ENCODE measurements around the gene ATXN1.

Gene ATXN1

GRCh38 chr6:16305788-16306187 lies 455.5 kb downstream of the ATXN1 start:
- DNase-seq (ENCODE audit: low read depth) = no peak

- DNase-seq (ENCODE audit: low read depth) = no peak
Measured at GRCh38 chr6:16305246-16305725, 456.0 kb downstream of the ATXN1 start.

GRCh38 chr6:16302721-16303552 lies 458.3 kb downstream of the ATXN1 start:
- DNase-seq (ENCODE audit: low read depth) = no peak

GRCh38 chr6:16301511-16301910 lies 459.7 kb downstream of the ATXN1 start:
- no peak for DNase-seq (ENCODE audit: low read depth)

GRCh38 chr6:16299861-16300260 lies 461.4 kb downstream of the ATXN1 start:
- DNase-seq (ENCODE audit: low read depth) = no peak

- DNase-seq (ENCODE audit: low read depth) = no peak
Measured at GRCh38 chr6:16296061-16296670, 465.1 kb downstream of the ATXN1 start.

- DNase-seq (ENCODE audit: low read depth) = no peak
Measured at GRCh38 chr6:16295471-16295870, 465.8 kb downstream of the ATXN1 start.

- no peak for DNase-seq (ENCODE audit: low read depth)
Measured at GRCh38 chr6:16295060-16295459, 466.2 kb downstream of the ATXN1 start.

- DNase-seq (ENCODE audit: low read depth) = no peak
Measured at GRCh38 chr6:16294371-16294770, 466.9 kb downstream of the ATXN1 start.

GRCh38 chr6:16292942-16293341 lies 468.3 kb downstream of the ATXN1 start:
- DNase-seq (ENCODE audit: low read depth) = no peak

- no peak for DNase-seq (ENCODE audit: low read depth)
Measured at GRCh38 chr6:16292432-16292831, 468.8 kb downstream of the ATXN1 start.

- no peak for DNase-seq (ENCODE audit: low read depth)
Measured at GRCh38 chr6:16291739-16292138, 469.5 kb downstream of the ATXN1 start.

- no peak for DNase-seq (ENCODE audit: low read depth)
Measured at GRCh38 chr6:16288163-16288562, 473.1 kb downstream of the ATXN1 start.

- peak; percentile 59 for DNase-seq (ENCODE audit: low read depth)
Measured at GRCh38 chr6:16286151-16286522, 475.1 kb downstream of the ATXN1 start.

- no peak for DNase-seq (ENCODE audit: low read depth)
Measured at GRCh38 chr6:16285467-16286150, 475.7 kb downstream of the ATXN1 start.

GRCh38 chr6:16284472-16284871 lies 476.8 kb downstream of the ATXN1 start:
- DNase-seq (ENCODE audit: low read depth) = no peak

GRCh38 chr6:16282370-16282769 lies 478.9 kb downstream of the ATXN1 start:
- no peak for DNase-seq (ENCODE audit: low read depth)

- DNase-seq (ENCODE audit: low read depth) = no peak
Measured at GRCh38 chr6:16279243-16279642, 482.0 kb downstream of the ATXN1 start.

GRCh38 chr6:16278750-16279149 lies 482.5 kb downstream of the ATXN1 start:
- no peak for DNase-seq (ENCODE audit: low read depth)

GRCh38 chr6:16278048-16278724 lies 483.1 kb downstream of the ATXN1 start:
- DNase-seq (ENCODE audit: low read depth) = no peak

- DNase-seq (ENCODE audit: low read depth) = peak; percentile 94
Measured at GRCh38 chr6:16277101-16277981, 483.9 kb downstream of the ATXN1 start.

All from EH (cell line).